Amygdala (tissue), 56 donors: ENCODE data around the gene VAT1L.

Source experiments
- DNase-seq, 56 donors: peaks; one replicate each; lab custom pipeline; 2025; lab: John Stamatoyannopoulos, UW

VAT1L gene

GRCh38 chr16:77780378-77780837 is 8.0 kb upstream of the VAT1L start:
- DNase-seq: no peak

- no peak for DNase-seq
Observed at GRCh38 chr16:77781091-77781490, 7.3 kb upstream of the VAT1L start.

GRCh38 chr16:77782694-77783093 is 5.7 kb upstream of the VAT1L start:
- DNase-seq: no peak

- no peak for DNase-seq
Observed at GRCh38 chr16:77784441-77785372, 3.7 kb upstream of the VAT1L start.

GRCh38 chr16:77785373-77785764 is 3.0 kb upstream of the VAT1L start:
- DNase-seq: no peak

GRCh38 chr16:77786186-77786847 is 2.0 kb upstream of the VAT1L start:
- DNase-seq: no peak

- DNase-seq: no peak
Observed at GRCh38 chr16:77787452-77787851, 912 bp upstream of the VAT1L start.

- DNase-seq: peak in 1 of 56 donors; percentile 7
Observed at GRCh38 chr16:77789085-77790008, 983 bp downstream of the VAT1L start.

GRCh38 chr16:77790009-77790372 is 1.6 kb downstream of the VAT1L start:
- no peak for DNase-seq

- no peak for DNase-seq
Observed at GRCh38 chr16:77790912-77791311, 2.5 kb downstream of the VAT1L start.

- no peak for DNase-seq
Observed at GRCh38 chr16:77793417-77793816, 5.1 kb downstream of the VAT1L start.

- DNase-seq: no peak
Observed at GRCh38 chr16:77794586-77794985, 6.2 kb downstream of the VAT1L start.

- no peak for DNase-seq
Observed at GRCh38 chr16:77801817-77802216, 13.5 kb downstream of the VAT1L start.

- peak in 1 of 56 donors; percentile 2 for DNase-seq
Observed at GRCh38 chr16:77805398-77805797, 17.0 kb downstream of the VAT1L start.

GRCh38 chr16:77807021-77807420 is 18.7 kb downstream of the VAT1L start:
- DNase-seq: no peak

- DNase-seq: no peak
Observed at GRCh38 chr16:77812856-77813500, 24.6 kb downstream of the VAT1L start.

- DNase-seq: no peak
Observed at GRCh38 chr16:77816293-77816692, 27.9 kb downstream of the VAT1L start.

- DNase-seq: no peak
Observed at GRCh38 chr16:77820340-77820739, 32.0 kb downstream of the VAT1L start.

- DNase-seq: no peak
Observed at GRCh38 chr16:77822661-77823060, 34.3 kb downstream of the VAT1L start.

GRCh38 chr16:77823067-77823466 is 34.7 kb downstream of the VAT1L start:
- DNase-seq: no peak
